Measurements from ENCODE around the gene ASTN2. TPM values are rescaled to one million over a fixed set of nuclear protein-coding genes. Genes with fewer than 3 reads are reported as not detected.

The ASTN2 gene
- total RNA-seq, 4 donors from 2014 or later = 0.94 to 5.6 (median 3.7) TPM

GRCh38 chr9:117120061-117120460 is 294.8 kb downstream of the ASTN2 start:
- DNase-seq = no peak
- Histone ChIP-seq H3K4me3 (replicated peaks in 1 of 3) (no peak overlapping the region), H3K9me3 (no peaks in the 10 kb centered on the region), H3K27me3 (no peaks in the 10 kb centered on the region), H3K36me3 (no peaks in the 10 kb centered on the region), H3K27ac (no peak overlapping the region), H3K4me1 (no peaks in the 10 kb centered on the region)
- no peak for TF ChIP-seq POLR2A (IDR thresholded peaks at IDR 0.05)
- WGBS, 2 donors = 64 to 73% methylated on average over 2 of the region's 2 CpGs
- intact Hi-C loops (cut with DNase I) = no loop called here

GRCh38 chr9:117116084-117116483 is 298.8 kb downstream of the ASTN2 start:
- intact Hi-C loops (cut with DNase I) = no loop called here
- Histone ChIP-seq H3K9me3 (no peaks in the 10 kb centered on the region), H3K4me3 (replicated peaks in 1 of 3) (no peak overlapping the region), H3K4me1 (no peaks in the 10 kb centered on the region), H3K27me3 (no peaks in the 10 kb centered on the region), H3K36me3 (no peaks in the 10 kb centered on the region), H3K27ac (no peak overlapping the region)
- no peak for TF ChIP-seq POLR2A (IDR thresholded peaks at IDR 0.05)
- TF ChIP-seq, protein P1, sequence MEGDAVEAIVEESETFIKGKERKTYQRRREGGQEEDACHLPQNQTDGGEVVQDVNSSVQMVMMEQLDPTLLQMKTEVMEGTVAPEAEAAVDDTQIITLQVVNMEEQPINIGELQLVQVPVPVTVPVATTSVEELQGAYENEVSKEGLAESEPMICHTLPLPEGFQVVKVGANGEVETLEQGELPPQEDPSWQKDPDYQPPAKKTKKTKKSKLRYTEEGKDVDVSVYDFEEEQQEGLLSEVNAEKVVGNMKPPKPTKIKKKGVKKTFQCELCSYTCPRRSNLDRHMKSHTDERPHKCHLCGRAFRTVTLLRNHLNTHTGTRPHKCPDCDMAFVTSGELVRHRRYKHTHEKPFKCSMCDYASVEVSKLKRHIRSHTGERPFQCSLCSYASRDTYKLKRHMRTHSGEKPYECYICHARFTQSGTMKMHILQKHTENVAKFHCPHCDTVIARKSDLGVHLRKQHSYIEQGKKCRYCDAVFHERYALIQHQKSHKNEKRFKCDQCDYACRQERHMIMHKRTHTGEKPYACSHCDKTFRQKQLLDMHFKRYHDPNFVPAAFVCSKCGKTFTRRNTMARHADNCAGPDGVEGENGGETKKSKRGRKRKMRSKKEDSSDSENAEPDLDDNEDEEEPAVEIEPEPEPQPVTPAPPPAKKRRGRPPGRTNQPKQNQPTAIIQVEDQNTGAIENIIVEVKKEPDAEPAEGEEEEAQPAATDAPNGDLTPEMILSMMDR (IDR thresholded peaks at IDR 0.05) = no peak
- no peak for DNase-seq

DNA sequence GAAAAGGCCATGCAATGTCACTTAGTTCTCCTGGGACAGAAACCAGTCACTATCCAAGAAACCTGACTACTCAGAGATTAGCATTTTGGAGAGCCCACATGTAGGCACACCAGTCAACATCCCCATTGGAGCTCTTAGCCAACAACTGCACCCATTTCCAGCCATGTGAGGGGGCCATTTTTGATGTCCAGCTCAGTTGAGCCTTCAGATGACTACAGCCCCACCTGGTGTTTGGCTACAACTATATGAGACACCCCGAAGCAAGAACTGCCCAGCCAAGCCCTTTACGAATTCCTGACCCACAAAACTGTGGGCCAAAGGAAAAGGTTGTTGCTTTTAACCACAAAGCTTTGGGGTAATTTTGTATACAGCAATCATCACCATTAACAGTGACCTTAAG is 300.1 kb downstream of the ASTN2 start:
- no peaks in the 10 kb centered on the region for H3K9me3 ChIP-seq
- no peaks in the 10 kb centered on the region for H3K27me3 ChIP-seq
- WGBS, 2 donors = 39 to 53% methylated on average over 2 of the region's 2 CpGs
- TF ChIP-seq POLR2A (IDR thresholded peaks at IDR 0.05) = no peak
- TF ChIP-seq, protein P1 (IDR thresholded peaks at IDR 0.05) = no peak
- H3K36me3 ChIP-seq = no peaks in the 10 kb centered on the region
- no peak for DNase-seq
- H3K4me1 ChIP-seq = no peaks in the 10 kb centered on the region
- no peak overlapping the region for H3K27ac ChIP-seq
- intact Hi-C loops (cut with DNase I) = no loop called here
- no peak overlapping the region for H3K4me3 ChIP-seq (replicated peaks in 1 of 3)

GRCh38 chr9:117104716-117105495 is 310.0 kb downstream of the ASTN2 start:
- no peaks in the 10 kb centered on the region for H3K27me3 ChIP-seq
- TF ChIP-seq, protein P1 (IDR thresholded peaks at IDR 0.05) = no peak
- no peak for TF ChIP-seq POLR2A (IDR thresholded peaks at IDR 0.05)
- no peak overlapping the region for H3K27ac ChIP-seq
- 69 to 74% methylated on average over 8 of the region's 8 CpGs for WGBS, 2 donors
- no peak overlapping the region for H3K4me3 ChIP-seq (replicated peaks in 1 of 3)
- no peaks in the 10 kb centered on the region for H3K4me1 ChIP-seq
- no peaks in the 10 kb centered on the region for H3K36me3 ChIP-seq
- H3K9me3 ChIP-seq = no peaks in the 10 kb centered on the region
- DNase-seq = no peak
- intact Hi-C loops (cut with DNase I) = no loop called here

- no peaks in the 10 kb centered on the region for H3K27me3 ChIP-seq
- WGBS, 2 donors = 93 to 95% methylated on average over 1 of the region's 1 CpG
- H3K36me3 ChIP-seq = no peaks in the 10 kb centered on the region
- intact Hi-C loops (cut with DNase I) = no loop called here
- TF ChIP-seq, protein P1 (IDR thresholded peaks at IDR 0.05) = no peak
- TF ChIP-seq POLR2A (IDR thresholded peaks at IDR 0.05) = no peak
- H3K9me3 ChIP-seq = no peaks in the 10 kb centered on the region
- no peak for DNase-seq
- H3K27ac ChIP-seq = no peak overlapping the region
- no peaks in the 10 kb centered on the region for H3K4me1 ChIP-seq
- no peak overlapping the region for H3K4me3 ChIP-seq (replicated peaks in 1 of 3)
Measured at GRCh38 chr9:117104206-117104605, 310.7 kb downstream of the ASTN2 start.

Measured in thyroid gland (tissue), 4 donors.